Keratinocyte (primary cell): Measurements from ENCODE around the gene SCUBE1. TPM values are rescaled to one million over a fixed set of nuclear protein-coding genes. Genes with fewer than 3 reads are reported as not detected.

Source experiments
- DNase-seq: peaks from one replicate; pipeline ENCODE4 v3.0.0-alpha.2; 2011; ENCODE audit warnings: low read depth, missing footprints, low spot score
- FAIRE-seq: peaks from 2 replicates; lab custom pipeline; 2011; peaks lifted over from hg19 to GRCh38; lab: Jason Lieb, UNC
- H2AFZ ChIP-seq: 2 replicates; pipeline ENCODE4 v1.6.0; 2012; ENCODE audit warnings: low read length, control low read depth, inconsistent platforms; ENCODE audit not compliant: control insufficient read depth
- H3K27ac ChIP-seq: 2 replicates; pipeline ENCODE4 v1.5.1; 2011; ENCODE audit warnings: low read length; ENCODE audit not compliant: control insufficient read depth, insufficient read depth
- H3K27me3 ChIP-seq: 3 replicates; pipeline ENCODE4 v1.6.0; 2011; ENCODE audit warnings: low read length; ENCODE audit not compliant: control insufficient read depth, insufficient read depth; ENCODE audit errors: extremely low read depth
- H3K36me3 ChIP-seq, 2 experiments: 2 replicates in 1 of 2; 3 replicates in 1 of 2; pipeline ENCODE4 v1.5.1; 2011; ENCODE audit warnings: low read length in 2 of 2, mild to moderate bottlenecking in 1 of 2; ENCODE audit not compliant: control insufficient read depth in 2 of 2, insufficient read depth in 2 of 2; ENCODE audit errors: extremely low read depth in 1 of 2
- H3K4me1 ChIP-seq: 3 replicates; pipeline ENCODE4 v1.5.1; 2011; ENCODE audit warnings: low read length; ENCODE audit not compliant: control insufficient read depth, insufficient read depth; ENCODE audit errors: extremely low read depth
- H3K4me2 ChIP-seq: 3 replicates; pipeline ENCODE4 v1.6.0; 2011; ENCODE audit warnings: low read depth, low read length; ENCODE audit not compliant: control insufficient read depth, insufficient read depth; ENCODE audit errors: extremely low read depth
- H3K4me3 ChIP-seq, 3 experiments: fragments of 200-600 bp in 1 of 3; sonication (generic) in 1 of 3; 2 replicates in 2 of 3; 3 replicates in 1 of 3; pipeline ENCODE4 v1.5.1; 2011 to 2016; ENCODE audit warnings: low read length in 3 of 3, mild to moderate bottlenecking in 3 of 3, control low read depth in 2 of 3, inconsistent platforms in 1 of 3, low read depth in 1 of 3, mixed read lengths in 1 of 3, mixed run types in 1 of 3, moderate library complexity in 1 of 3; ENCODE audit not compliant: control insufficient read depth in 2 of 3, insufficient read depth in 2 of 3; ENCODE audit errors: extremely low read depth in 1 of 3
- H3K79me2 ChIP-seq: 2 replicates; pipeline ENCODE4 v1.6.0; 2012; ENCODE audit warnings: low read length; ENCODE audit not compliant: control insufficient read depth, insufficient read depth
- H3K9ac ChIP-seq: 3 replicates; pipeline ENCODE4 v1.6.0; 2011; ENCODE audit warnings: low read length; ENCODE audit not compliant: control insufficient read depth, insufficient read depth; ENCODE audit errors: extremely low read depth
- H3K9me1 ChIP-seq: 3 replicates; pipeline ENCODE4 v1.6.0; 2011; ENCODE audit warnings: low read length; ENCODE audit not compliant: control insufficient read depth, insufficient read depth; ENCODE audit errors: extremely low read depth
- H3K9me3 ChIP-seq: 2 replicates; pipeline ENCODE4 v1.5.1; 2012; ENCODE audit warnings: low read depth, low read length; ENCODE audit not compliant: control insufficient read depth
- H4K20me1 ChIP-seq: 3 replicates; pipeline ENCODE4 v1.6.0; 2011; ENCODE audit warnings: low read length; ENCODE audit not compliant: control insufficient read depth, insufficient read depth; ENCODE audit errors: extremely low read depth
- EZH2 ChIP-seq: IDR thresholded peaks from one replicate; pipeline ENCODE4 v1.6.1; 2012; ENCODE audit warnings: inconsistent platforms, mild to moderate bottlenecking, low read length, moderate library complexity
- dilution Hi-C: fragments of 300-500 bp; cut with MboI; formaldehyde crosslinking; loops from one replicate; pipeline ENCODE4 v1.7.0; 2020; ENCODE audit warnings: low sequenced_read_pairs; ENCODE audit not compliant: extremely low pct_ligation_motif_present
- polyA plus RNA-seq, 5 experiments: library from polyadenylated mRNA; depleted of rRNA in 3 of 5; stranded (reverse) in 3 of 5; stranded (forward) in 1 of 5; unstranded in 1 of 5; fragments of >200 nt; gene quantifications; 1 replicate in 1 of 5; 2 replicates in 3 of 5; 3 replicates in 1 of 5; pipeline versions ENCODE4 v1.2.1 to v1.2.3, GENCODE V29; 2011 to 2012; ENCODE audit warnings: missing spikeins in 2 of 5, low read depth in 1 of 5, low replicate concordance in 1 of 5
- TF ChIP-seq, protein P1 (sequence below), 3 experiments: IDR thresholded peaks in 1 of 3; conservative IDR thresholded peaks in 1 of 3; optimal IDR thresholded peaks in 1 of 3; 2 replicates in 2 of 3; 3 replicates in 1 of 3; pipeline versions ENCODE3 to v1.5.1; 2011; ENCODE audit warnings: low read length in 3 of 3, mild to moderate bottlenecking in 3 of 3, moderate library complexity in 2 of 3, control low read depth in 1 of 3, inconsistent platforms in 1 of 3; ENCODE audit not compliant: insufficient read depth in 2 of 3; ENCODE audit errors: extremely low read depth in 1 of 3

SCUBE1 gene
- polyA plus RNA-seq, 1 donor (not counting 4 experiments of a cell fraction or from before 2014, with no cell fraction given) = not detected

DNA sequence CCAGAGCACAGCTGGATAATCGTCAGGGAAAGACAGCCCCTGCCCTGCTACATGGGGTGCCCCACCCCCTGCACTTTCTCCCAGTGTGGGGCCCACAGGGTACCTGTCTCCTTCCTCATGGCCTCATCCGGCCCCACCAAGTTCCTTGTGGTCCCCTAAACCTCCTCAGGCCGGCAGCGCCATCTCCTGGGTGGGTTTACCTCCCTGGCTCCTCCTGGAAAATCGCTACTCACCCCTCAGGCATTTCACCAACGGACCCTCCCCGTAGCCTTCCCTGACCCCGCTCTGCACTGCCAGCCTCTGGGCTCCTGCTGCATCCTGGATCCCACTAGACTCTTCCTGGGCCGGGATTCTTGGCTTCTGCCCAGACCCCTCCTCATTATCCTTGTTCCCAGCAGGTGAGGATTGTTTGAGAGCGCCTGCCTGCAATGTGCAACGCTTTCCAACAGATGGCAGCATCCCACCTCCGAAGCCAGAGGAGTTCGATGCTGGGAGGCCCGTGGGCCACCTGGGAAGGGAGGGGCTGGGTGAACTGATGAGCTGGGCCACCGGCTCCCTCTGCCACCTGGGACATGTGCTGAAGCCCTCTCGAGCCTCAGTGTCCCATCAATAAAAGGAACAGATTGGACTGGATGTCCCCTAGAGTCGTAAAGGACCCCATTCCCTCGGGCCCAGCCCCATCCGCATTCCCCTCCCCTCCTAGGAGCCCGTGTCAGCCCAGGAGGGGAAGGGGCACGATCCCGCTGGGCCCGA is 112.0 kb downstream of the SCUBE1 start:
- dilution Hi-C loops = no loop called here
- TF ChIP-seq, protein P1, sequence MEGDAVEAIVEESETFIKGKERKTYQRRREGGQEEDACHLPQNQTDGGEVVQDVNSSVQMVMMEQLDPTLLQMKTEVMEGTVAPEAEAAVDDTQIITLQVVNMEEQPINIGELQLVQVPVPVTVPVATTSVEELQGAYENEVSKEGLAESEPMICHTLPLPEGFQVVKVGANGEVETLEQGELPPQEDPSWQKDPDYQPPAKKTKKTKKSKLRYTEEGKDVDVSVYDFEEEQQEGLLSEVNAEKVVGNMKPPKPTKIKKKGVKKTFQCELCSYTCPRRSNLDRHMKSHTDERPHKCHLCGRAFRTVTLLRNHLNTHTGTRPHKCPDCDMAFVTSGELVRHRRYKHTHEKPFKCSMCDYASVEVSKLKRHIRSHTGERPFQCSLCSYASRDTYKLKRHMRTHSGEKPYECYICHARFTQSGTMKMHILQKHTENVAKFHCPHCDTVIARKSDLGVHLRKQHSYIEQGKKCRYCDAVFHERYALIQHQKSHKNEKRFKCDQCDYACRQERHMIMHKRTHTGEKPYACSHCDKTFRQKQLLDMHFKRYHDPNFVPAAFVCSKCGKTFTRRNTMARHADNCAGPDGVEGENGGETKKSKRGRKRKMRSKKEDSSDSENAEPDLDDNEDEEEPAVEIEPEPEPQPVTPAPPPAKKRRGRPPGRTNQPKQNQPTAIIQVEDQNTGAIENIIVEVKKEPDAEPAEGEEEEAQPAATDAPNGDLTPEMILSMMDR (optimal IDR thresholded peaks at IDR 0.05 in 1 of 3, IDR thresholded peaks at IDR 0.05 in 1 of 3, conservative IDR thresholded peaks at IDR 0.05 in 1 of 3; ENCODE audit: extremely low read depth in 1 of 3, insufficient read depth in 2 of 3, low read length in 3 of 3) = peak; percentile 92 to 95 (median 94)
- TF ChIP-seq EZH2 = no peak
- H3K79me2 ChIP-seq = no peaks in the 10 kb centered on the region
- H3K27me3 ChIP-seq = peaks cover 8% of the 10 kb centered on the region
- H3K4me3 ChIP-seq = no peak overlapping the region
- H3K9me3 ChIP-seq = no peaks in the 10 kb centered on the region
- no peak overlapping the region for H3K27ac ChIP-seq
- DNase-seq (peak; percentile 9), FAIRE-seq (no peak)
- H3K4me1 ChIP-seq = no peaks in the 10 kb centered on the region
- H2AFZ ChIP-seq = no peak overlapping the region
- H3K9me1 ChIP-seq = no peaks in the 10 kb centered on the region
- H3K9ac ChIP-seq = no peak overlapping the region
- no peaks in the 10 kb centered on the region for H4K20me1 ChIP-seq
- no peaks in the 10 kb centered on the region for H3K36me3 ChIP-seq
- no peak overlapping the region for H3K4me2 ChIP-seq

DNA sequence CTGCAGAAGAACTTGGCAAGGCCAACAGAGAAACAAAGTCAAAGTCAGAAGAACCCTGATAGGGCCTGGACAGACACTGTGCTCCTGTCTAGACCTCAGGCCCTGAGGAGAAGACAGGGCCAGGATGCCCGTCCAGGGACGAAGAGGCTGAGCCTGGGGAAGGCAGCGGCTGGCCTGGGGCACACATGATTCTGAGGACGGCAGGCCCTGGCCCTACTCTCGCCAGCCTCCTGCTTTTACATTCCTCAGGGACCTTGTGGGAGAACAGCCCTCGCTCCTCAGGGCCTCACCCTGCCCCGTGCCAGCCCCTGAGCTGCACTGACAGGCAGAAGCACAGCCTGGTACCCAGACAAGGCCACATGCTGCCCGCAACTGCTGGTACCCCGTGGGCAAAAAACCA is 112.6 kb downstream of the SCUBE1 start:
- no peaks in the 10 kb centered on the region for H3K79me2 ChIP-seq
- DNase-seq (no peak), FAIRE-seq (no peak)
- H3K36me3 ChIP-seq = no peaks in the 10 kb centered on the region
- no peak overlapping the region for H3K4me2 ChIP-seq
- no peaks in the 10 kb centered on the region for H3K4me1 ChIP-seq
- H3K27ac ChIP-seq = no peak overlapping the region
- no peaks in the 10 kb centered on the region for H4K20me1 ChIP-seq
- no peaks in the 10 kb centered on the region for H3K9me1 ChIP-seq
- dilution Hi-C loops = no loop called here
- H3K9me3 ChIP-seq = no peaks in the 10 kb centered on the region
- no peak overlapping the region for H3K9ac ChIP-seq
- H3K27me3 ChIP-seq = peaks cover 8% of the 10 kb centered on the region
- no peak overlapping the region for H2AFZ ChIP-seq
- H3K4me3 ChIP-seq = no peak overlapping the region
- TF ChIP-seq, protein P1 (optimal IDR thresholded peaks at IDR 0.05 in 1 of 3, IDR thresholded peaks at IDR 0.05 in 1 of 3, conservative IDR thresholded peaks at IDR 0.05 in 1 of 3; ENCODE audit: extremely low read depth in 1 of 3, insufficient read depth in 2 of 3, low read length in 3 of 3) = no peak
- TF ChIP-seq EZH2 = no peak
